HCT116 (cell line): ENCODE data around the gene COL4A4. TPM values are rescaled to one million over a fixed set of nuclear protein-coding genes. Genes with fewer than 3 reads are reported as not detected.

Source experiments
- ATAC-seq: fragments of 200-7000 bp; cut with Tn5 transposase; 2 replicates; pipeline ENCODE4 v1.9.1; 2020; ENCODE audit warnings: mild to moderate bottlenecking, moderate library complexity
- BruUV-seq: library from RNA; stranded (reverse); fragments of 400-500 nt; replicated peaks from 2 replicates; lab custom pipeline; 2021; lab: Mats Ljungman, UMichigan
- CTCF ChIA-PET: fragments of 300-600 bp; sonication (Branson Sonifier 250); formaldehyde crosslinking; loops from one replicate; lab custom pipeline; 2021; ENCODE audit warnings: antibody characterized with exemption; lab: Charles Lee
- POLR2A ChIA-PET: fragments of 300-600, 350-600 bp; sonication (Branson Sonifier 250); formaldehyde crosslinking; loops from one replicate; lab custom pipeline; 2021; ENCODE audit warnings: antibody characterized with exemption; lab: Charles Lee
- RAD21 ChIA-PET, 2 experiments: fragments of 300-600 bp; sonication (Branson Sonifier 250); formaldehyde crosslinking; loops; one replicate each; lab custom pipeline; 2023; ENCODE audit warnings: low total read pairs in 2 of 2; ENCODE audit not compliant: uncharacterized antibody in 2 of 2, unreplicated experiment in 2 of 2, low non-redundant PET in 1 of 2; lab: Charles Lee
- DNase-seq: peaks from one replicate; pipeline ENCODE4 v3.0.0-alpha.2; 2010; ENCODE audit warnings: low read depth, low spot score
- H2AFZ ChIP-seq: fragments of 200-600 bp; shearing (Covaris generic), sonication (generic); 2 replicates; pipeline ENCODE4 v1.6.1; 2017; ENCODE audit warnings: low read depth, mixed run types, mixed read lengths, antibody characterized with exemption, low read length; ENCODE audit not compliant: poor library complexity, severe bottlenecking
- H3K27ac ChIP-seq: 2 replicates; pipeline ENCODE4 v1.5.1; 2012; ENCODE audit warnings: low read depth, low read length
- H3K27me3 ChIP-seq: fragments of 200-600 bp; sonication (generic); 2 replicates; pipeline ENCODE4 v1.6.1; 2016; ENCODE audit warnings: mixed run types, low read length, mixed read lengths; ENCODE audit not compliant: insufficient read depth
- H3K36me3 ChIP-seq, 2 experiments: fragments of 200-500 bp in 1 of 2; fragments of 200-600 bp in 1 of 2; sonication (Bioruptor generic) in 1 of 2; sonication (generic) in 1 of 2; 2 replicates each; pipeline versions ENCODE4 v1.5.1 to v1.6.1; 2014 to 2016; ENCODE audit warnings: low read length in 2 of 2, inconsistent platforms in 1 of 2, mixed read lengths in 1 of 2, mixed run types in 1 of 2; ENCODE audit not compliant: insufficient read depth in 2 of 2, control insufficient read depth in 1 of 2
- H3K4me1 ChIP-seq, 2 experiments: fragments of 200-600 bp in 1 of 2; sonication (generic) in 1 of 2; 2 replicates each; pipeline versions ENCODE4 v1.5.1 to v1.6.1; 2012 to 2017; ENCODE audit warnings: low read length in 2 of 2, inconsistent platforms in 1 of 2, mild to moderate bottlenecking in 1 of 2, mixed read lengths in 1 of 2, mixed run types in 1 of 2, moderate library complexity in 1 of 2; ENCODE audit not compliant: insufficient read depth in 2 of 2, control insufficient read depth in 1 of 2
- H3K4me2 ChIP-seq: fragments of 200-600 bp; sonication (generic); 2 replicates; pipeline ENCODE4 v1.6.1; 2017; ENCODE audit warnings: mixed run types, low read length, mixed read lengths
- H3K4me3 ChIP-seq, 2 experiments: fragments of 200-600 bp in 1 of 2; sonication (generic) in 1 of 2; replicated peaks in 1 of 2; 2 replicates each; pipeline ENCODE4 v1.5.1; 2011 to 2016; ENCODE audit warnings: low read length in 2 of 2, control low read depth in 1 of 2, low read depth in 1 of 2, mild to moderate bottlenecking in 1 of 2, mixed read lengths in 1 of 2, mixed run types in 1 of 2
- H3K79me2 ChIP-seq: fragments of 200-600 bp; sonication (generic); 2 replicates; pipeline ENCODE4 v1.6.1; 2017; ENCODE audit warnings: mild to moderate bottlenecking, mixed run types, low read length, moderate library complexity, mixed read lengths; ENCODE audit not compliant: insufficient read depth
- H3K9ac ChIP-seq: fragments of 200-600 bp; sonication (generic); 2 replicates; pipeline ENCODE4 v1.6.1; 2016; ENCODE audit warnings: low read length, mixed read lengths
- H3K9me2 ChIP-seq: fragments of 200-600 bp; sonication (generic), shearing (Covaris generic); 2 replicates; pipeline ENCODE4 v1.6.1; 2017; ENCODE audit warnings: mixed run types, mild to moderate bottlenecking, moderate library complexity; ENCODE audit not compliant: insufficient read depth
- H3K9me3 ChIP-seq, 2 experiments: fragments of 200-500 bp in 1 of 2; fragments of 200-600 bp in 1 of 2; sonication (Bioruptor generic) in 1 of 2; sonication (generic) in 1 of 2; 2 replicates each; pipeline ENCODE4 v1.6.1; 2014 to 2017; ENCODE audit warnings: low read length in 2 of 2, mixed read lengths in 2 of 2, inconsistent platforms in 1 of 2, low read depth in 1 of 2, mild to moderate bottlenecking in 1 of 2, mixed run types in 1 of 2, moderate library complexity in 1 of 2; ENCODE audit not compliant: control insufficient read depth in 1 of 2, insufficient read depth in 1 of 2
- H4K20me1 ChIP-seq: fragments of 200-600 bp; sonication (generic), shearing (Covaris generic); 2 replicates; pipeline ENCODE4 v1.6.1; 2017; ENCODE audit warnings: mixed run types, mild to moderate bottlenecking, moderate library complexity; ENCODE audit not compliant: insufficient read depth
- ATF3 ChIP-seq: IDR thresholded peaks from 2 replicates; pipeline ENCODE4 v1.6.1; 2012
- CEBPB ChIP-seq: IDR thresholded peaks from 2 replicates; pipeline ENCODE4 v1.6.1; 2012; ENCODE audit warnings: low read depth
- CTCF ChIP-seq, 3 experiments: fragments of 200-600 bp in 1 of 3; sonication (generic) in 1 of 3; IDR thresholded peaks in 2 of 3; conservative IDR thresholded peaks in 1 of 3; 2 replicates each; pipeline ENCODE4 v1.5.1; 2012 to 2017; ENCODE audit warnings: low read depth in 2 of 3, low read length in 2 of 3, antibody characterized with exemption in 1 of 3, borderline replicate concordance in 1 of 3, control low read depth in 1 of 3, mild to moderate bottlenecking in 1 of 3, mixed read lengths in 1 of 3, mixed run types in 1 of 3, moderate library complexity in 1 of 3; ENCODE audit not compliant: insufficient read depth in 1 of 3
- ELF1 ChIP-seq: IDR thresholded peaks from 2 replicates; pipeline ENCODE4 v1.6.1; 2012; ENCODE audit warnings: low read depth, borderline replicate concordance
- EZH2 ChIP-seq: fragments of 200-600 bp; sonication (generic); IDR thresholded peaks from 2 replicates; pipeline ENCODE4 v1.6.1; 2017; ENCODE audit warnings: antibody characterized with exemption, mixed run types
- EZH2phosphoT487 ChIP-seq: fragments of 200-600 bp; IDR thresholded peaks from 2 replicates; pipeline ENCODE4 v1.6.1; 2018; ENCODE audit warnings: antibody characterized with exemption, borderline replicate concordance
- JUND ChIP-seq: IDR thresholded peaks from 2 replicates; pipeline ENCODE4 v1.6.1; 2012
- POLR2A ChIP-seq: IDR thresholded peaks from 2 replicates; pipeline ENCODE4 v1.7.0; 2011; ENCODE audit warnings: borderline replicate concordance; ENCODE audit not compliant: insufficient read depth, insufficient read length; ENCODE audit errors: extremely low read depth
- POLR2AphosphoS5 ChIP-seq: IDR thresholded peaks from 2 replicates; pipeline ENCODE4 v1.6.1; 2011; ENCODE audit warnings: mild to moderate bottlenecking, low read depth, low read length, moderate library complexity
- RAD21 ChIP-seq: IDR thresholded peaks from 2 replicates; pipeline ENCODE4 v1.6.1; 2012; ENCODE audit warnings: low read depth, mild to moderate bottlenecking
- REST ChIP-seq: IDR thresholded peaks from 2 replicates; pipeline ENCODE4 v1.6.1; 2012; ENCODE audit warnings: low read depth
- SP1 ChIP-seq: IDR thresholded peaks from 2 replicates; pipeline ENCODE4 v1.6.1; 2012; ENCODE audit warnings: low read depth
- SRF ChIP-seq: IDR thresholded peaks from 2 replicates; pipeline ENCODE4 v1.6.1; 2012; ENCODE audit warnings: low read depth
- TCF7L2 ChIP-seq: IDR thresholded peaks from 2 replicates; pipeline ENCODE4 v1.7.0; 2011; ENCODE audit warnings: borderline replicate concordance, inconsistent platforms; ENCODE audit not compliant: insufficient read depth, insufficient read length; ENCODE audit errors: extremely low read depth
- YY1 ChIP-seq: IDR thresholded peaks from 2 replicates; pipeline ENCODE4 v1.6.1; 2011; ENCODE audit warnings: low read length, low read depth, moderate library complexity, mild to moderate bottlenecking; ENCODE audit not compliant: insufficient replicate concordance; ENCODE audit errors: extremely low read depth
- ZFX ChIP-seq: fragments of 450-650 bp; IDR thresholded peaks from 2 replicates; pipeline ENCODE4 v1.6.1; 2017
- intact Hi-C: fragments of 100-400 bp; cut with micrococcal nuclease; formaldehyde crosslinking; loops from 2 replicates; pipeline ENCODE4 v1.10.0; 2022
- total RNA-seq: library from RNA; stranded (reverse); gene quantifications from one replicate; pipeline ENCODE4 v1.2.1, GENCODE V29; 2021; ENCODE audit not compliant: unreplicated experiment

COL4A4 gene
- total RNA-seq, 1 experiment from 2014 or later: 5.9 TPM

DNA sequence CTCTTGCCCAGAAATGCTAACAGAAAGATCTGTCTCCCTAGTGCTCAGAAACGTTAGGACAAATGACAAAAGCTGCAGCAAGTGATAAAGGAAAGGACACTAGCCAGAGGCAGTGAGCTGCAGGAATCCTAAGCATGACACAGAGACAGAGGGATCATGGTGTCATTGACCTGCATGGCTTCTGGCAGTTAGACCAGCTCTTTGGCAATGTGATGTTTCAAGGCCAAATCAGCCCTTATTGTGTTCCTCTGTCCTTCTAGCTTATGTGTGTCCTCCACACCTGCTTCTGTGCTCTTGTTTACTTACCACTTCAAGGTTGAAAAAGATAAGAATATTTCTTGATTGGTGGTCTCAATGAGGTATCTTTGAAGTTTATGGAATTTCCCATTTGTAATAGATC, 207.3 kb downstream of the COL4A4 start:
- no peaks in the 10 kb centered on the region for H3K9me2 ChIP-seq
- ChIA-PET RAD21 (no interaction called here), CTCF (no interaction called here), POLR2A (no interaction called here)
- H2AFZ ChIP-seq: no peak overlapping the region
- TF ChIP-seq POLR2A (no peak), SP1 (no peak), CEBPB (no peak), ELF1 (no peak), EZH2 (no peak), POLR2AphosphoS5 (no peak)
- no peak overlapping the region for H3K9ac ChIP-seq
- ATAC-seq: no peak
- no peak overlapping the region for H3K4me3 ChIP-seq
- H4K20me1 ChIP-seq: no peaks in the 10 kb centered on the region
- H3K36me3 ChIP-seq: no peaks in the 10 kb centered on the region
- no peak overlapping the region for H3K4me2 ChIP-seq
- H3K27ac ChIP-seq: no peak overlapping the region
- no peaks in the 10 kb centered on the region for H3K79me2 ChIP-seq
- no peaks in the 10 kb centered on the region; a peak in 1 of 4 replicates for H3K9me3 ChIP-seq
- intact Hi-C loops: no loop called here
- no TSS peak for BruUV-seq
- H3K4me1 ChIP-seq: no peaks in the 10 kb centered on the region
- no peak for DNase-seq
- no peaks in the 10 kb centered on the region for H3K27me3 ChIP-seq

DNA sequence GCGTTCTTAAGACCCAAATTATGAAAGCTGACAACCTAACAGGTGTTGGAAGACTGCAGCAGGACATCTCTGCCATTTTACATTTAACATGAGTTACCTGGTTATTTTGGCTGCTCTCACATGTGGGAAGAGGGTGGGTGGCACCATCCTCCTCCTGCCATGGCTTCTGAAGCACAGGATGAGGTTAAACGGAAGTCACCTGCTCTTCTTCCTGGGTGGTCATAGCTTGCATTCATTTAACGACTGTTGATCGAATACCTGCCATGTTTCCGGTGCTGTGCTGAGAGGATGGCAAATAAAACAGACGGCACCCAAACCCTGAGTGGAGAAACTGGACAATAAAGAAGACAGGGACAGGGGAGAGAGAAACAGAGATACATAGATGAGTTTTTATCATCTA, 210.2 kb downstream of the COL4A4 start:
- Histone ChIP-seq H2AFZ (no peak overlapping the region), H3K9me3 (no peaks in the 10 kb centered on the region), H3K4me3 (no peak overlapping the region), H3K79me2 (no peaks in the 10 kb centered on the region), H4K20me1 (no peaks in the 10 kb centered on the region), H3K36me3 (no peaks in the 10 kb centered on the region; a peak in 1 of 4 replicates), H3K9me2 (no peaks in the 10 kb centered on the region), H3K9ac (no peak overlapping the region), H3K4me2 (no peak overlapping the region), H3K27me3 (no peaks in the 10 kb centered on the region), H3K4me1 (no peaks in the 10 kb centered on the region), H3K27ac (no peak overlapping the region)
- DNase-seq (no peak), ATAC-seq (no peak)
- POLR2A ChIA-PET: no interaction called here
- intact Hi-C loops: no loop called here
- CTCF ChIA-PET: no interaction called here
- TF ChIP-seq RAD21 (no peak), YY1 (no peak), SRF (no peak), ZFX (no peak), REST (no peak), ATF3 (no peak), CTCF (IDR thresholded peaks at IDR 0.05 in 2 of 3, conservative IDR thresholded peaks at IDR 0.05 in 1 of 3; ENCODE audit: borderline replicate concordance in 1 of 3, insufficient read depth in 1 of 3, low read depth in 2 of 3, low read length in 2 of 3) (no peak), POLR2AphosphoS5 (no peak), TCF7L2 (no peak), CEBPB (no peak), EZH2phosphoT487 (no peak), JUND (no peak)
- no TSS peak for BruUV-seq
- RAD21 ChIA-PET: no interaction called here
